Umbilical cord (tissue), 2 donors: ENCODE data around the gene ARMC9. TPM values are rescaled to one million over a fixed set of nuclear protein-coding genes. Genes with fewer than 3 reads are reported as not detected.
"Not testable (repeated sequence)": the region's sequence is repeated elsewhere in the genome, so short reads cannot be mapped to it uniquely, and the experiment has no call there.

ENCODE experiments used
- DNase-seq: peaks from one replicate; pipeline ENCODE4 v3.0.0-alpha.2; 2015; ENCODE audit warnings: low spot score
- total RNA-seq: library from RNA; depleted of rRNA; stranded (reverse); fragments of >200 nt; gene quantifications from one replicate; pipeline ENCODE4 v1.2.3, GENCODE V29; 2014; ENCODE audit warnings: low replicate concordance; ENCODE audit not compliant: insufficient read depth

Gene ARMC9
- total RNA-seq, 1 donor from 2014 or later, result 25.8 TPM

- no peak for DNase-seq
Observed at GRCh38 chr2:231398585-231398984, 200.2 kb downstream of the ARMC9 start.

- no peak for DNase-seq
Observed at GRCh38 chr2:231399046-231399852, 200.8 kb downstream of the ARMC9 start.

- peak; percentile 62 for DNase-seq
Observed at GRCh38 chr2:231399853-231400680, 201.6 kb downstream of the ARMC9 start.

- DNase-seq, result not testable (repeated sequence)
Observed at GRCh38 chr2:231400681-231401080, 202.2 kb downstream of the ARMC9 start.

GRCh38 chr2:231401101-231401500 is 202.7 kb downstream of the ARMC9 start:
- DNase-seq, result not testable (repeated sequence)

- not testable (repeated sequence) for DNase-seq
Observed at GRCh38 chr2:231403421-231404182, 205.2 kb downstream of the ARMC9 start.

GRCh38 chr2:231404183-231404578 is 205.8 kb downstream of the ARMC9 start:
- DNase-seq, result not testable (repeated sequence)

- DNase-seq, result not testable (repeated sequence)
Observed at GRCh38 chr2:231405601-231406367, 207.4 kb downstream of the ARMC9 start.

GRCh38 chr2:231407686-231408085 is 209.3 kb downstream of the ARMC9 start:
- DNase-seq, result not testable (repeated sequence)

- DNase-seq, result not testable (repeated sequence)
Observed at GRCh38 chr2:231408304-231408703, 209.9 kb downstream of the ARMC9 start.

GRCh38 chr2:231409776-231410175 is 211.3 kb downstream of the ARMC9 start:
- no peak for DNase-seq

GRCh38 chr2:231410293-231411004 is 212.0 kb downstream of the ARMC9 start:
- DNase-seq, result no peak

- DNase-seq, result no peak
Observed at GRCh38 chr2:231411237-231411636, 212.8 kb downstream of the ARMC9 start.

- DNase-seq, result peak; percentile 87
Observed at GRCh38 chr2:231411831-231412617, 213.6 kb downstream of the ARMC9 start.

- no peak for DNase-seq
Observed at GRCh38 chr2:231412618-231412963, 214.2 kb downstream of the ARMC9 start.

- no peak for DNase-seq
Observed at GRCh38 chr2:231413456-231413855, 215.0 kb downstream of the ARMC9 start.

GRCh38 chr2:231413921-231414476 is 215.6 kb downstream of the ARMC9 start:
- no peak for DNase-seq

GRCh38 chr2:231415029-231415428 is 216.6 kb downstream of the ARMC9 start:
- no peak for DNase-seq
